K562 (cell line): ENCODE measurements around the gene DPY30. TPM values are rescaled to one million over a fixed set of nuclear protein-coding genes. Genes with fewer than 3 reads are reported as not detected.

Source experiments
- ATAC-seq: fragments of 200-7000 bp; cut with Tn5 transposase; 3 replicates; pipeline ENCODE4 v1.9.1; 2020; ENCODE audit warnings: moderate library complexity
- BruUV-seq: library from RNA; stranded (reverse); fragments of 400-500 nt; replicated peaks from 2 replicates; lab custom pipeline; 2021; lab: Mats Ljungman, UMichigan
- CTCF ChIA-PET: fragments of 300-600 bp; formaldehyde crosslinking; extraction: SDS; loops from one replicate; lab custom pipeline; 2021; ENCODE audit warnings: low intra/inter-chr PET ratio; lab: Yijun Ruan, JAX
- POLR2A ChIA-PET: fragments of 300-600, 350-650 bp; sonication (Branson Sonifier 250); formaldehyde crosslinking; extraction: SDS; loops from one replicate; lab custom pipeline; 2021; ENCODE audit warnings: antibody characterized with exemption, inconsistent platforms; lab: Yijun Ruan, JAX
- DNase-seq, 4 experiments: peaks; one replicate each; pipeline versions ENCODE4 v3.0.0 to v3.0.0-alpha.2; 2011 to 2018; ENCODE audit warnings: low spot score in 3 of 4, mixed read lengths in 3 of 4; ENCODE audit errors: extremely low read depth in 1 of 4
- FAIRE-seq: peaks from 2 replicates; lab custom pipeline; 2011; peaks lifted over from hg19 to GRCh38; lab: Jason Lieb, UNC
- H2AFZ ChIP-seq: 2 replicates; pipeline ENCODE4 v1.6.0; 2011; ENCODE audit warnings: low read depth, low read length, control low read depth, inconsistent platforms
- H3K27ac ChIP-seq: fragments of 200-600 bp; 3 replicates; pipeline ENCODE4 v1.8.0; 2011; ENCODE audit warnings: low read depth, mild to moderate bottlenecking, control low read depth, inconsistent platforms, low read length, moderate library complexity, mixed read lengths; ENCODE audit errors: extremely low read depth
- H3K27me3 ChIP-seq, 2 experiments: fragments of 300-600 bp in 1 of 2; 2 replicates in 1 of 2; 3 replicates in 1 of 2; pipeline versions ENCODE4 v1.6.0 to v1.8.0; 2011; ENCODE audit warnings: inconsistent platforms in 2 of 2, low read length in 2 of 2, mild to moderate bottlenecking in 1 of 2, mixed read lengths in 1 of 2, moderate library complexity in 1 of 2; ENCODE audit not compliant: control insufficient read depth in 2 of 2, insufficient read depth in 2 of 2
- H3K36me3 ChIP-seq: fragments of 300-600 bp; 3 replicates; pipeline ENCODE4 v1.8.0; 2011; ENCODE audit warnings: mild to moderate bottlenecking, low read length, inconsistent platforms; ENCODE audit not compliant: control insufficient read depth, insufficient read depth
- H3K4me1 ChIP-seq, 2 experiments: fragments of 200-600 bp in 1 of 2; replicated peaks in 1 of 2; 2 replicates in 1 of 2; 3 replicates in 1 of 2; pipeline versions ENCODE4 v1.5.1 to v1.8.0; 2011; ENCODE audit warnings: inconsistent platforms in 2 of 2, low read length in 2 of 2, mild to moderate bottlenecking in 1 of 2, mixed read lengths in 1 of 2, moderate library complexity in 1 of 2; ENCODE audit not compliant: control insufficient read depth in 2 of 2, insufficient read depth in 2 of 2
- H3K4me2 ChIP-seq: 2 replicates; pipeline ENCODE4 v1.6.1; 2011; ENCODE audit warnings: low read length, control low read depth, inconsistent platforms, mixed read lengths; ENCODE audit not compliant: insufficient read depth
- H3K4me3 ChIP-seq: fragments of 200-600 bp; sonication (generic), shearing (Covaris generic); 2 replicates; pipeline ENCODE4 v1.5.1; 2016; ENCODE audit warnings: control low read depth, inconsistent platforms
- H3K79me2 ChIP-seq: fragments of 200-600 bp; 3 replicates; pipeline ENCODE4 v1.8.0; 2011; ENCODE audit warnings: low read length, inconsistent platforms; ENCODE audit not compliant: control insufficient read depth, insufficient read depth
- H3K9ac ChIP-seq, 2 experiments: 2 replicates each; pipeline versions ENCODE4 v1.6.0 to v1.6.1; 2011; ENCODE audit warnings: low read depth in 2 of 2, low read length in 2 of 2, control low read depth in 1 of 2, inconsistent platforms in 1 of 2, mild to moderate bottlenecking in 1 of 2, mixed read lengths in 1 of 2; ENCODE audit not compliant: insufficient read depth in 1 of 2
- H3K9me1 ChIP-seq: one replicate; pipeline ENCODE4 v1.6.0; 2011; ENCODE audit warnings: inconsistent platforms, mild to moderate bottlenecking, low read length, moderate library complexity; ENCODE audit not compliant: control insufficient read depth, insufficient read depth
- H3K9me3 ChIP-seq: replicated peaks from 2 replicates; pipeline ENCODE4 v1.5.1; 2011; ENCODE audit warnings: low read depth, low read length, inconsistent platforms; ENCODE audit not compliant: control insufficient read depth, insufficient read depth
- H4K20me1 ChIP-seq: replicated peaks from 2 replicates; pipeline ENCODE4 v1.6.1; 2011; ENCODE audit warnings: low read length, inconsistent platforms, mixed read lengths; ENCODE audit not compliant: control insufficient read depth, insufficient read depth
- EZH2 ChIP-seq: IDR thresholded peaks from 2 replicates; pipeline ENCODE4 v1.6.1; 2012; ENCODE audit warnings: low read depth, mild to moderate bottlenecking, inconsistent platforms, low read length, borderline replicate concordance
- SMAD4 ChIP-seq: fragments of 250-450 bp; sonication (Bioruptor Pico); conservative IDR thresholded peaks from 2 replicates; pipeline ENCODE4 v1.8.0; 2021; ENCODE audit warnings: inconsistent platforms, mild to moderate bottlenecking, moderate library complexity
- ZBTB34 ChIP-seq: fragments of 250-450 bp; sonication (Bioruptor Pico); IDR thresholded peaks from 2 replicates; pipeline ENCODE4 v1.8.0; 2021; ENCODE audit warnings: mild to moderate bottlenecking, moderate library complexity
- WGBS: fragments of 100-300 bp; shearing (Covaris generic); methylation state at CpG from one replicate; pipeline ENCODE4 v1.1.6; 2016; ENCODE audit warnings: low coverage, mixed read lengths; ENCODE audit not compliant: insufficient coverage; ENCODE audit errors: missing lambda C conversion rate; 5-methylcytosine and 5-hydroxymethylcytosine counted together
- in situ Hi-C: fragments of 300-500 bp; cut with MboI; formaldehyde crosslinking; loops from 4 replicates; pipeline ENCODE4 v1.15.0; 2018; ENCODE audit warnings: inconsistent platforms, mixed read lengths
- intact Hi-C: fragments of 100-400 bp; cut with micrococcal nuclease; formaldehyde crosslinking; loops from 2 replicates; pipeline ENCODE4 v1.14.2; 2022
- polyA plus RNA-seq, 8 experiments: library from polyadenylated mRNA; depleted of rRNA in 4 of 8; stranded (reverse) in 5 of 8; unstranded in 3 of 8; fragments of >200 nt; fragmentation: Nextera tagmentation in 2 of 8; fragmentation: Illumina TruSeq in 1 of 8; extraction: Ambion mirVana in 2 of 8; extraction: Trizol in 1 of 8; gene quantifications; 2 replicates each; pipeline versions ENCODE4 v1.2.1 to v1.2.3, GENCODE V29; 2011 to 2014; ENCODE audit warnings: inconsistent platforms in 1 of 8, missing spikeins in 1 of 8
- total RNA-seq, 7 experiments: library from RNA; depleted of rRNA in 6 of 7; stranded (reverse); fragments of >200 nt in 6 of 7; fragmentation: Illumina TruSeq in 2 of 7; extraction: Trizol in 2 of 7; gene quantifications; 2 replicates each; pipeline versions ENCODE4 v1.2.1 to v1.2.3, GENCODE V29; 2011 to 2021; ENCODE audit warnings: low replicate concordance in 1 of 7

The DPY30 gene
- total and polyA plus RNA-seq, 9 of the 15 experiments (the other 6 are each of a cell fraction or from before 2014, with no cell fraction given) = 64.6 to 402 (median 116) TPM

GRCh38 chr2:32011485-32011960 lies 28.1 kb downstream of the DPY30 start:
- Histone ChIP-seq H3K9me1 (no peaks in the 10 kb centered on the region), H3K27me3 (no peaks in the 10 kb centered on the region), H4K20me1 (peaks cover 4% of the 10 kb centered on the region; the same call in 1 of the 2 replicates), H3K79me2 (peaks cover 40% of the 10 kb centered on the region), H3K9ac (peak overlapping the region; percentile 80 to 92), H3K4me3 (peak overlapping the region; percentile 65), H2AFZ (peak overlapping the region; percentile 92), H3K27ac (peak overlapping the region; percentile 95), H3K36me3 (peaks cover 6% of the 10 kb centered on the region; the same call in 1 of the 3 replicates), H3K9me3 (no peaks in the 10 kb centered on the region), H3K4me1 (peaks cover 18 to 26% of the 10 kb centered on the region in 2 experiments), H3K4me2 (peak overlapping the region; percentile 98)
- ChIA-PET CTCF (no interaction called here), POLR2A (interaction anchor here (0.7 to 2.1 kb wide), 3 partner anchors 9 to 30 kb away, joined by 3 to 4 read pairs (median 3); no protein-coding TSS in a partner anchor)
- 0 out of 2 replicates have a peak, but pooled peaks have one; percentile 10 for TF ChIP-seq ZBTB34 (CRISPR knock-in tag)
- TF ChIP-seq EZH2 = no peak
- TF ChIP-seq SMAD4 (CRISPR knock-in tag) = no peak
- in situ Hi-C loops = no loop called here
- DNase-seq = no peak
- no peak for FAIRE-seq
- BruUV-seq = TSS peak; percentile 98
- 61% methylated on average over 4 of the region's 5 CpGs for WGBS
- ATAC-seq = no peak; the same call in 2 of the 3 replicates
- intact Hi-C loops = loop anchor here (2.0 to 5.0 kb wide), 2 partner anchors 51 to 156 kb away; partner anchors contain the start of genes SLC30A6 and SPAST
